GM12891 (cell line): Measurements from ENCODE around the gene CLEC20A.

ENCODE experiments used
- POLR2A ChIP-seq: IDR thresholded peaks from 2 replicates; pipeline ENCODE4 v1.6.1; 2011; ENCODE audit warnings: low read depth, low read length, control low read depth
- POLR2AphosphoS5 ChIP-seq: IDR thresholded peaks from 2 replicates; pipeline ENCODE4 v1.6.1; 2011; ENCODE audit warnings: low read depth, low read length, control low read depth

DNA sequence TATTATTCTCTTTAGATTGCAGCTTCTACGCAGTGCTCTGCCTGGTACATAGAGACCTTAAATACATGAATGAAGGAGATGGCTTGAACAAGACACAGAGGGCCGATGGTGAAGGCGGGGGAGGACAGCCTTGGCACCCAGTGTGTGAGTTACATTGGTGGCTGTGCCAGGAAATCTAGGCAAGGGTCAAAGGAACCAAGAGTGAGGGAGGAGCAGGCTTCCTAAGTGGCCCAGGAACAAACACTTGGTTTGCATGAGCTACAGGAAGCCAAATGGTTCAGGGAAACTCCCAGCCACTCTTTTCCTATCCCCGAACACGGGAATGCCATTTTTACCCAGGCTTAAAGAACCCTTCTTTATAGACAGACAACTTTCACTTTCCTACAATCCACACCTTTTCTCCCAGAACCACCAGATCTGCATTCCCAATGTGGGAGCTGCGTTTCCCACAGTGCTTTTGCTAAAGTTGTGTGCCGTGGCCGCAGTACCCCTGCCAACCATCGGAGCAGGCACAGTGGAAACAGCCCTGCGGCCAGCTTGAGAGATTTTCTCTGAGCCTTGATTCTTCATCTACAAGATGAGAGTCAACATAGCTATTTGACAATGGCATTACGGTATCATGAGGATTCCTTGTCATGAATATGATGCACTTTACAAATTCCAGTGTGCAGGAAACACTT, 3.5 kb upstream of the CLEC20A start:
- TF ChIP-seq POLR2AphosphoS5 (no peak), POLR2A (no peak)
